GM19099 (cell line): ENCODE results near the gene LRRC75B.
A peak's percentile ranks its signal among the peaks of the same experiment; 100 is the strongest.

Source experiments
- POLR2A ChIP-seq: IDR thresholded peaks from 3 replicates; pipeline ENCODE4 v1.6.1; 2011; ENCODE audit warnings: low read depth; ENCODE audit not compliant: insufficient read length; ENCODE audit errors: extremely low read depth

LRRC75B gene

GRCh38 chr22:24571266-24571665, 21.6 kb downstream of the LRRC75B start:
- TF ChIP-seq POLR2A, result no peak

GRCh38 chr22:24567668-24568067, 25.2 kb downstream of the LRRC75B start:
- no peak for TF ChIP-seq POLR2A

- no peak for TF ChIP-seq POLR2A
Measured at GRCh38 chr22:24566899-24567511, 25.9 kb downstream of the LRRC75B start.

GRCh38 chr22:24565077-24565476, 27.8 kb downstream of the LRRC75B start:
- TF ChIP-seq POLR2A, result no peak

- TF ChIP-seq POLR2A, result no peak
Measured at GRCh38 chr22:24564376-24565058, 28.4 kb downstream of the LRRC75B start.

- no peak for TF ChIP-seq POLR2A
Measured at GRCh38 chr22:24563246-24563645, 29.6 kb downstream of the LRRC75B start.

DNA sequence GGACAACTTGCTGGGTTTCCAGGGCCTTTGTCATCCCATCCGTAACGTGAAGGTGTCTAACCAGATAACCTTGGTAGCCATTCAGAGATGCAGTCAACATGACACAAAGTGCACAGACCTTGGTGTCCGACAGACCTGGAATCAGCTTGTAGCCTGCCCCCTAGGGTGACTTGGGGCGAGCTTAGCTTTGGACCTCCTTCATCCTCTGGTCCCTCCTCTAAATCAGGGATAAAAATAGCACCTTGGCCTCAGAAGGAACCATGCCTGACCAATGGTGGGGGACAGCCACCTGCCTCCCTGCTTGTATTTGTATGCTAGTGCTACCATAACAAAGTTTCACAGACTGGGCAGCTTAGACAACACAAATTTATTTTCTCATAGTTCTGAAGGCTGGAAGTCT, 33.4 kb downstream of the LRRC75B start:
- TF ChIP-seq POLR2A, result no peak

DNA sequence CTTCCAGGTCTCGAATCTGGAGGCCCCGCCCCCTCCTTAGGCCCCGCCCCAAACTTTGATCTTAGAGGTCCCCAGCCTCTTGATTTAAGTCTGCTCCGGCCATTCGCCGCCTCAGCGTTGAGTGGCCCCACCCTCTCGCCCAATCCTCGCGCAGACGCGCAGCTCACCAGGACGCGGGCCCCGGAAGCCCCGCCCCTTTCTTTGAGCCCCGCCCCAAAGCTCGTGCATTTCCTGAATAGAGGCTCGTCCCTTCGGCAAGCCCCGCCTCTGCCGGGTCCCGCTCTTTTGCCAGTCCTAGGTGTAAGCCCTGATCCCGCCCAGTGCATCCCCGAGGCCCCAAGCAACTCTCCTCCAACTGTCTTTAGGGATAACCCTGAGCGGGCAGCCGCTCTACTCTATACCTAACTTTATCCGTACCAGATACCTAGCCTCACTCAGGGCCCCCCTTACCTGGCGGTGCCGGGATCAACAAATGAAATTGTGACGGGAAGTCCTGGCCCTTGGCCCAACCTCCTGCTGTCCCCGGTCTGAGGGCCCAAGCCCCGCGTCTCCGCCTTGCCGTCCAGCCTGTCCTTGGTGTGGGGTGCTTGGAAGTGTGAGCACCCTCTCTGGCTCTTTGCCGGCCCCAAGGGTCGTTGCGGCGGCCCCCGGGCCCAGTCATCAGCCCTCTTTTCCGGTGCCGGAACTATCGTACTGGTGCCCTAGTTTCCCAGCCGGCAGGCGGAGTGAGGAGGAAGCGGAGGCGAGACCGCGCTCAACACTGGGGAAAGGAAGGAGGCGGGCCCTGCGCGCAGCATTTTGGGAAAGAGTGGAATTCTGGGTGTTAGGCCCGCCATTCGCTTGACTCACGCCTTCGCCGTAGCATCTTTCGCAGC, 37.5 kb downstream of the LRRC75B start, which contains the start of gene SNRPD3:
Gene SNRPD3, plus strand, starts transcription at position 835 of the 875 bp plus-strand sequence. CDS start 1,676 bp downstream, outside the sequence.
- TF ChIP-seq POLR2A, result peak; percentile 70

- peak; percentile 46 for TF ChIP-seq POLR2A
Measured at GRCh38 chr22:24554313-24555164, 38.3 kb downstream of the LRRC75B start, which contains the start of gene GUCD1. Gene GUCD1, minus strand, starts transcription at chr22:24555138. Its CDS starts 147 bp downstream, at chr22:24554991.

GRCh38 chr22:24553597-24554312, 39.1 kb downstream of the LRRC75B start:
- TF ChIP-seq POLR2A, result no peak

GRCh38 chr22:24550902-24551435, 41.9 kb downstream of the LRRC75B start:
- no peak for TF ChIP-seq POLR2A

- no peak for TF ChIP-seq POLR2A
Measured at GRCh38 chr22:24550028-24550901, 42.6 kb downstream of the LRRC75B start.

DNA sequence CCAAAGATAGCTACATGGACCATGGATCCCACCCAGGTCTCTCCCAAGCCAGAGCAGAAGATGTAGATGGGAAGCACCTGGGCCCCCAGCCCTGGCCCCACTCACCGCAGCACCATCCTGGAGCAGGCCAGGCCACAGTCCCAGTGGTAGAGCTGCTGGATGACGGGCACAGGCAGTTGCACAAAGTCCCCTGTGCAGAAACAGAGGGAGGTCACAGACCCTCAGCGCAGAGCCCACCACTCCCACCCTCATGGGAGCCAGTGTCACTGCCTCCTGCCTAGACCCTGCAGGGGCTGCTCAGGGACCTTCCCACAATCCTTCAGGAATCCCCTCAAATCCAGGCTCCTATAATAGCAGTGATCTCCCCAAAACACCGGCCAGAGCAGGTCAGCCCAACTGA, 44.1 kb downstream of the LRRC75B start:
- no peak for TF ChIP-seq POLR2A

- TF ChIP-seq POLR2A, result no peak
Measured at GRCh38 chr22:24543679-24544243, 49.1 kb downstream of the LRRC75B start.
